Glomerular visceral epithelial cell (primary cell): ENCODE measurements around the gene CDH2.

ENCODE experiments used
- DNase-seq: peaks from one replicate; pipeline ENCODE4 v3.0.0-alpha.2; 2016; ENCODE audit errors: extremely low spot score

Gene CDH2

DNA sequence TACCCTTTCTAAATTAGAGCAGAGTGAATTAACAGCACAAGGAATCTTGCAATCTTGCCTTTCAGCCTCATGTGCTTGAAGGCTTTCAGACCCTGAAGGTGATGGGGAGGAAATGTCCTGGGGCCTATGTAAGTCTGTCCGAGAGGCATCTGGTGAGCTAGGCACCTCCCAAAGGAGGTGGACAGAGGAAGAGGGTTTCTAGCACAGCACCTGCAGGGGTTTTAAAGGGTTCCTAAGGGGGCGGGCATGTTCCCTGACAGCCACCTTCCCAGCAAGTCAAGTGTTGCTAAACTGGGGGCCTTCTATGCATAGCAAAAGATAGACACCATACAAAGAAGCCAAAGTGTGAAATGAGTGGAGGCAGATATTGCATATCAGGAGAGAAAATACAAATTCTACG, 88.5 kb downstream of the CDH2 start:
- no peak for DNase-seq

DNA sequence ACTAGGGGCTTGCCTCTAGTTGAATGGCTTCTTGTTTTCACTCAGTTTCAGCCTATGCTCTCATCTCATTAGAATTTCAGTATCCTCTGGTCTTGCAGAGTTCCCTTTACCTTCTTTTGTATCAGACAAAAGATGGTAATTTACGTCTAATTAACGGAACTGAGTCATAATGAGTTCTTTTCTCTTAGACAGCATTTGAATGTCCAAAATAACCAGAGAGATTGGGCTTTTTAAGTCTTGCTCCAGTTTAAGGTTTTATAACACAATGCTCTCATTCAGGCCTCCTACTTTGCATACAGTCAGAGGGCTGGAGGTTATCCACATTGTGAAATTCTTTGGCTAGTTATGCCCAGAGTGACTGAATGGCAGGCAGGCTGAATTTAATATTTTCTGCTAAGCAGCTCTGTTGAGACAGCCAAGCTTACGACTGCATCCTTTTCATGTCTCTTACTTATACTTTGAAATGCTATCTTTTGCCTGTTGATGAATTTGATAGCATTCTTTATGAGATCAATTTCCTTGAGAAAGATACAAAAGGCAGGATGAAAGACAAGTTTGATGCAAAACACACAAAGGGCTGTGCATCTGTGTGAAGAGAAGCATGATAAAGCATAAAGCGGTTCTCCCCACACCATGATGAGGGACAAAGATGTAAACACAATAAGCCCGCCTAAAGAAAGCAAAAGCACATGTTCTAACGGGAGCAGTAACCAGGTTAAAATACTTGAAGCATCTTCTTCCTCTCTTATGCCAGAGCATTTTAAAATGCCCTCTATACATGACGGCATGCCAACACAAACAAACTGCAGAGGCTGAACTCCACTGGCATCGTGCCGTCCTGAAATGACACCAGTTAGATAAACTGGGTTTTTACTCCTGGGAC, 90.0 kb downstream of the CDH2 start:
- DNase-seq, result peak; percentile 55

DNA sequence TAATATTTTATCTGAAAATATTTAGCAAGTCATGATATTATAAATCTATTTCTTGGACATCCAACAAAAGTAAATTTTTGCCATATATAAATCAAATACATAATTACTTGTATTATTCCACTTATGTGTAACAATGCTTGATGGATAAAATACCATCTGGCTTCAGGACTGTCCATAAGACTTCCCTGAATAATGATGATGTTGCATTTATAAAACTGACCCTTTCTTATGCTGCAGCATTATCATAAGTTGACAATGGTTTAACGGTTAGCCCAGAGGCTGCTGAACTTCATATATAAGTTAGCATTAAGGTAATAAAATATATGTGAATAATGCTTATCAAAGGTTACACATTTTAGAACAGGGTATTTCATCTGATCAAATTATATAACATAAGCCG, 95.4 kb downstream of the CDH2 start:
- no peak for DNase-seq

DNA sequence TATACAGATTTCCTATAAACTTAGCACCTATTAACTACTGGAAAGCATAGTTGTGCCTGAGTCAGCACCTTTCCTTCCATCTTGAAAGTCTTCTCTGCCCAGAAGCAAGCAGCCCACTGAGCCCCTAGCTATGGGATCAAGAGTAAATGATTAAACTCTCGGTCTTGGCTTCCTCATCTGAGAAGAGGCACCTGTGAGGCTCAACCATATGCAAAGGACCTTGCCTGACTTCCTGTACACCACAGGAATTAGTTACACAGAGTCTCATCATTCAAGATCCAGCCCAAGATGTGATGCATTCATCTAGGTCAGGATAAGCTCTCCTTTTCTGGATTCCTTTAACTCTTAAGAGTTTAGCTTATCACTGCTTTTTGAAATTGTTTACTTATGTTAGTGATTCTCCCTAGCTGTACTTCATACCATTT, 96.0 kb downstream of the CDH2 start:
- peak; percentile 93 for DNase-seq

DNA sequence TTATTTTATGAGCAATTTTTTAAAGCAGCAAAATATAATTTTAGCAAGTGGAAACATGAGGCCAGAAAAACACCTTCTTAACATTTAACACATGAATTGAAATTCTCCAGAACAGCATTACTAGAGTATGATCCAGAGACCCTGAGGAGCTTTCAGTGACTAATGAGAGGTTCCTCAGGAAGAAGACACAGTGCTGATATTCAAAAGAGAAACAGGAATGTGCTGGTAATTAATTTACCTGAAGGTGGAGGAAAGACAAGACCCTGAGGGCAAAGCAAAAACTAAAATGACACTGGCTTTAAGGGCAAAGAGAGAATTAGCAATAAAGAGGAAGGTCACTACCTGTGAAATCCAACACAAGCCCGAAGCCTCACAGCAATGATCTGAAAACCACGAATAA, 97.0 kb downstream of the CDH2 start:
- DNase-seq, result no peak

DNA sequence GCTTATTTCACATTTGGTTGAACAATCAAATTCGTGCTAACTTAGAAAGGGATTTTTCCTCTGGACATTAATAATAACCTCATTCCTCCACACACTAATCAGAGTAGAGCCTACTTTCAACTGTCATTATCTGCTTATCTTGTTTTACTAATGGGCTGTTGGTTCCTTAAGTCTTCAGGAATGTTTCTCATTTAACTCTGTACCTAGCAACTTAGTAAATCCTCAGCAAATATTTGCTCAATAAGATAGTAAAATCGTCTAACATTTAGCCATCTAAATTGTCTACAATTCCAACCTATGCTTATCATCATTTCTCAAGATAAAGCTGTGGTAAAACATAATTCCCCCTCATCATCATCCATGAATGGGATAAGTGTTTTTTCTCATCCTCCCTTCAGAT, 98.1 kb downstream of the CDH2 start:
- no peak for DNase-seq

DNA sequence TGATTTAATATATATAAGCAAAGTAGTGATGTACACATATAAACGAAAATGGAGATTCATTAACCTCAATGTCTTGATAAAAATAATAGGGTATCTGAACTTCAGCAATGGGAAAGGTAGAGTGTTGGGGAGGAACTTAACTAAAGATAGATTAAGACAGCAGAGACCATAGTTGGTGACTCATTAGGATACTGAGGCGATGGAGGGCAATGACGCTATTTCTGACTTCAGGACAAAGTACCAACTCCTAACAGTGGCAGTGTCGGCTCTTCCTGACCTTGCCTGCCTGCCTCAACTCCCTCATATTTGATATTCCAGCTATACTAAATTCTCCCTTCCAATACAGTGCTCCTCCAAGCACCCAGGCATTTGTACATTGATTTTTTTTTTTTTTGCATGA, 98.6 kb downstream of the CDH2 start:
- DNase-seq, result no peak

DNA sequence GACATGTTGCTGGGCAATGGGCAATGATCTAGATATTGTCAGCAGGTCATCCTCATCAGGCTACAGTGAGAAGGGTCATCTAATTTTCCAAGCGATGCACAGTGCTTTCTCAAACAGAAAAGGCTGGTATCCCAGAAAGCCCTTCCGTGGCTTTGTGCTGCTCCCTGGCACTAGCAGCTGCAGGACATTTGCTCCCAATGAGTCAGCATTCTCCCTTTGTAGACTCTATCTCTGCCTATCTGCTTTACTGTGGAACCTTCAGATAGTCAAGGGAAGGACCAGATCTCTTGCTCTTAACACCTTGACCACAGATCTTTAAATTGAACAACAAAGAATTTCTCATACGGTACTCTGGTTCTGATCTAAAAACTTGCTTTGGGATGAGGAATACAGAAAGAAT, 101.4 kb downstream of the CDH2 start:
- DNase-seq, result peak; percentile 44

DNA sequence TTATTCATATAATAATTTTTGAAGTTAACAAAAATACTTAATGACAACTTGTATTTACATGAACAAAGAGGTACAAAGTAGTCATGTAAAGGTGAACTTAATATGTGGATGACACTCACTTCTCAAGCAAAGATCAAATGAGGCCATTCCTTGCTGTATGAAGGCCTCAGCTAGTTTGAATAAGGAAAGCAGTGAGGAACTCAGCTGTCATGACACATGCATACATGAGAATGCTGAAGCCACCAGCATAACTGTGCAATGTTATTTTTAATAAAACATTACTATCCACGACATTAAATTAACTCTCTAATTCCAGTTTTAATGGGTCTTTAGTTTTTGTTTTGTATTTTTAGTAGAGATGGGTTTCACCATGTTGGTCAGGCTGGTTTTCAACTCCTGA, 102.9 kb downstream of the CDH2 start:
- no peak for DNase-seq

DNA sequence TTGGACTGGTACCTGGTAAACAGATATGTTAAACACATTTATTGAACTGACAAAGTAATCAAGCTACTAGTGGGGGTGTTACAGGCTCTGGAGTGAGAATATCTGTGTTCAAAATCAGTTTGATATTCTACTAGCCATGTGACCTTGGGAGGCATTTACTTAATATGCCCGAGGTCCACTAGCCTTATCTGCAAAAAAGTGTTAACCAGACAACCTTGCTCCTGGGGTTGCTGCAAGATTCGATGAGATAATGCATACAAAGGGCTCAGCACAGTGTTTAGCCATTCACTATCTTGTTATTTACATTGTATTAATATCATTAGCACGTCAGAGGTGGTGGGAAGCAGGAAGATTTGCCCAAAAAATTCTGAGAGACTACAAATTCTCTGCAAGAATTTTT, 103.3 kb downstream of the CDH2 start:
- no peak for DNase-seq

DNA sequence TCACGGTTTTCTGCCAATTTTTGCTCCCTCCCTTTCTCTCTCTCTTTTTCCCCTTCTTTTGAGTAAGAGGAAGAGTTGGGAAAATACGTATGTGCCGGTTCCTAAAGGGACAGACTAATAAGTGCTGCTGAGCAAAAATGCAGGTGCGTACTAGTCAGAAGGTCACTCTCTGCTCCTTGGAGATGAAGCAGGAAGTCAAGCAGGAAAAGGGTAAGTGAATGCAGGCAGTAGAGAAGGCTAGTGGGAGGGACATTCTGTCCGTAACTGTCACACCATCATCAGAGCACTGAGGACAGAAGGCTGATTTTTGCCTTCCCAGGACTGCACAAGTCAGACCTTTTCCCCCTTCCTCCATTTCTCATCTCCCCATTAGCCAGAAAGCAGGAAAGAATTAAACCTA, 105.7 kb downstream of the CDH2 start:
- DNase-seq, result no peak

DNA sequence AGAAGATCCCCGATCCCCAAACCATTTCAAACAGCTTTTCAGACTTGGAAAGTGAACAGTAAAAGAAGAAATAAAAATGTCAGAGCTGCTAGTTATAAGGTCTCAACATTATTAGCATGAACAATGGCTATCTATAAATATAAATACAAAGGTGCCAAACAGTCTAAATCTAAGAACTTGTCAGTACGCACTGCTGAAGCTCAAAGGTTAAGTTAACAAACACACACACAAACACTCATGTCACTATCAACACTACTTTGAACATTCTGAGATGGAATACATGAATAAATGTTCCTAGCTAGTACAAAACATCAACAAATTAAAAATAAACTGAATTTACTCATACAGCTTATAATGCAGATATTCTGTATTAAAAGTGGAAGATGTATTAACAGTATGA, 108.7 kb downstream of the CDH2 start:
- no peak for DNase-seq

DNA sequence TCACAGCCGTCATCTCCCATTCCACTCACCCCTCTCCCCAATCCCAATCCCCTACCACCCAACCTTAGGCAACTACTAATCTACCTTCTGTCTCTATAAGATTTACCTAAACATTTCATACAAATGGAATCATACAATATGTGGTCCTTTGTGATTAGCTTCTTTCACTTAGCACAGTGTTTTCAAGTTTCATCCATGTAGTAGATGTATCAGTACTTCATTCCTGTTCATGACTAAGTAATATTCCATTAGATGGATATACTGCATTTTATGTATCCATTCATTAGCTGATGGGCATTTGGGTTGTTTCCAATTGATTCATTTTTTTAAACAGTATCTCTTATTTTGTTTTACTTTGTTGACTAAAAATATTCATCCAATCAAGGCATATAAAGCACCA, 109.6 kb downstream of the CDH2 start:
- no peak for DNase-seq

DNA sequence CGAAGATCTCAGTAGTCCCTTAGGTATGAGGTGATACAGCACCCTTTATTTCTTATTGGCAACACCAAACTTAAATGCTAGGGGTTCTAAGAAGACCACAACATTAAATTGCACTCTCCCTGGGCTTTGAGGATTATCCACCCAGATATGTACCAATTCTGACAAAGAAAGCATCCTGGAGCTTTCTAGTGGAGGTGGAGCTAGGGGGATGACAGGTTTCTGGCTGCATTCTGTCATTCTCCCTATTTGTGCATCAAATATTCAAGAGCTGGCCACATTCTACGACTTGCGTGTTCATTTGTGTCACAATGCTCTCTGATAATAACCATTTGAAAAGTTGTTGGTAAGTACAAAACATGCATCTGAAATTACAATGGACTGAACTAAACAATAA, 111.1 kb downstream of the CDH2 start:
- DNase-seq, result no peak

DNA sequence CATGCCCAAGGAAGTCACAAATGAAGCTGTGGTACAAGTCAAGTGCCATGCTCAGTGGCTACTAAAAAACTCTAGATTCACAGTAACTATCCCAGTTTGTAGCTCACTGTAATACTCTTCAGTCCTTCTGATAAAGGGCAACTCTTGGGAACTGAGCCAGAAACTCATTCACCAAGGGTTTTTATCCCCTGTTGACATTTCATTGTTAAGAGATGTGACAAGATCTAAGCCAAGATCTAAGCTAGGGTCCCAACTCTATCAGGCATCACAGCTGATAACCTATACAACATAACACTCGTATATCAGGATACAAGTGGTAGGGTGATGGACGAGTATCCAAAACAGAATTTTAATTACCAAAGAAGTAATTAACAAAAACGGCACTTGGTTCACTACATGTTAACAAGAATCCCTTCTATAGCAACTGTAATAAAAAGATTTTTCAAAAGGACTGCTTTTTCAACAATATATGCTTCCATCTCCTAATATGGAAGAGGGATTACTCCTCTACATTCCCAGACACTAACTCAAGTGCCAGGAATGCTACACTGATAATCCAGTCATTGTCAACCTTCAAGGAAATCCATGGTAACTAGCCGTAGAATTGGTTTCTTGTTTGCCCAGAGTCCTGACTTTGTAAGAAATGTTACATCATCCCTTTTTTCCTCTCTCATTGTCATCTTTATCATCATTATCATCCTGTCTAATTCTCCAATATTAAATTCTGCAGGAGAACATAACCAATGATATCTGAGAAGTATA, 111.7 kb downstream of the CDH2 start:
- peak; percentile 90 for DNase-seq

DNA sequence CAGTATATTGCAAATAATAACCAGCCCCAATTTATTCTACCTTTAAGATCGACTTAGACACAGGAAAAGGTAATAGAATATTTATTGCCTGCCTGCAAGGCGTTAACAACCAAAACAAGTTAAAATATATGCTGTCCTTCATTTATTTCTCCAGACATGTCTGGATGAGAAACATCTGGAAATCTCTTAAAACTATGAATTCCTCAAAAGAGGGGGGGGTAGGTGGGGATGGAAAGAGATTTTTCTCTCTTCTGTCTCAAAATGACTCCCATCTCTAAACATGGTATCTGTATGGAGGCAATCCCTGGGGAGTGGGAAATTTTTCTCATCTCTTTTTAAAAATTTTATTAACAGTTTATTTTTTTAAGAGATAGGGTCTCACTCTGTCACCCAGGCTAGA, 113.0 kb downstream of the CDH2 start:
- DNase-seq, result no peak

DNA sequence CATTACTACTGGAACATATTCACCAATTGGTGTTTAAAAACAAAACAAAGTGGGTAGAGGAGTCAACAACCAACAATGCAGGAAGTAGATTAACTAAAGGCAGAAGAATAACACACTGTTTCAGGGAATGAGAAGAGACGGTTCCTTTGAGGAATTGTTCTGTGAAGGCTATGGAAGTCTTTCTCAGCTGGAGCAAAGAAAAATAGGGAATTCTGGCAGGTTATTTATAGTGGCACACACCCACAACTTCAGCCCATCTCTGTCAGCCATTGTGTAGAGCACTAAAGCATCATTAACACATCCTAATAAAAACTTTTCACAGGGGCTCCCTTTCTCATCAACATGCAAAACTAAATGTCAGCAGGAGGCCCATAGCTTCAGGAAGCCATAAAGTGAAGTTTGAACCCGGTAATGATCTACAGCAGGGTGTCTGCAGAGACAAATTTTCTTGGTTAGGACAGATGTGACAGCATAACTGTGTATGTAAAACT, 113.6 kb downstream of the CDH2 start:
- peak; percentile 28 for DNase-seq

DNA sequence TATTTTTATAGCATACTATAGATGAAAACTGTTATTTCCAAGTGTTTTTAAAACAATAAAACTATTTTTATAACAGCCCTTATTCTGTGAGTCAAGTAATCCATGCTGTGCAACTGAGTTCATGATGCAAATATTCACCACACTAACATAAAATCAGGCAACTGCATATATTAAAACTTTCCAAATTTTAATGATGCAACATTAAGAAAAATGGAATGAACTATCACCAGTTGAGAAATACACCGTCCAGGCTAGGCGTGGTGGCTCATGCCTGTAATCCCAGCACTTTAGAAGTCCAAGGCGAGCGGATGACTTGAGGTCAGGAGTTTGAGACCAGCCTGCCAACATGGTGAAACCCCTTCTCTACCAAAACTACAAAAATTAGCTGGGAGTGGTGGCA, 114.5 kb downstream of the CDH2 start:
- no peak for DNase-seq

DNA sequence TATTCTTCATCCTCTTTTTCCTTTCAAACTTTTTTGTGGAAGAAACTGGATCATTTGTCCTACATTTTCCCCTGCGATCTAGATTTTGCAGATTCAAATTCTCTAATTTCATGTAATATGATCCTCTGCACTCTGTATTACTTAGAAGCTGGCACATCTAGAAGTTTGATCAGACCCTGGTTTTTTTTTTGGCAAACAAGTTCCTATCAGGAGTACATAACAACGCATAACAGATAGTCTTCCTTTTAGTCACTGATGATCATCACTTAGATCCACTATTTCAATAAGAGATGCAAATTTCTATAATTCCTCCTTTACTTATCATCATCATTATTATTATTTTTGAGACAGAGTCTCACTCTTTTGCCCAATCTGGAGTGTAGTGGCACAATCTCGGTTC, 117.1 kb downstream of the CDH2 start:
- no peak for DNase-seq

DNA sequence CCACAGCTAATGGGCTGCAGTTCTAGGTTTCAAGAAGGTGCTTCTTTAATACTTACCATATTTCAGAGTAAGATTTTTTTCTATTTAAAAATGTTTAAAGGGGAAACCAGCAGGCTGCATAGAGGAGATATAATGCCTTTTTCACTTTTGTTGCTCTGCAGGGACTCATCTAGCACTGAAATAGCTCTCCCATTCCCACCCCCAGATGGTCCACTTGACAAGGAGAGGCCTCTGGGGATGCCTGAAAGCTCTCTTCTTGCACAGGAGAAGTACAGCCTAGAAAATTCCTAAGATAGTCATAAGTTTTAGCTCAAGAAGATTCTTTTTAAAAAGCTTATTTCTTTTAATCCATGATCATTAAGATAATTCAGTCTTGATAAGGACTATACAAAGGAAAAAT, 126.4 kb downstream of the CDH2 start:
- DNase-seq, result no peak

DNA sequence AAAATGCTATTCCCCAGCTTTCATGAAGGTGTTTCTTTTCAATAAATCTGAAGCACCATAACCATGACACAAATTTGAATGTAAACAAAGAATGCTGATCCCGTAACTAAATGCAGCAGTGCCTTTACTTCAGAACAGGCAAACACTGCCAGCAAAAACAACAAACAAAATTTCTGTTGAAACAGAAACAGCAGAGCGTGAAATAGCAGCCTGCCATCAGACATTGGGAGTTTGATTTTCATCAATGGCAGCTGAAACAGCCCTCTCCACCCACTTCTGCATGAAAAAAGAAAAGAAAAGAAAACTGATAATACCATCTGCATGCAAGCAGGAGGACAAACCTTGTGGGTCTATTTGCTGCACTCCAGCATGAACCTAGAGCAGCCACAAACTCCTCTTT, 128.3 kb downstream of the CDH2 start:
- no peak for DNase-seq

DNA sequence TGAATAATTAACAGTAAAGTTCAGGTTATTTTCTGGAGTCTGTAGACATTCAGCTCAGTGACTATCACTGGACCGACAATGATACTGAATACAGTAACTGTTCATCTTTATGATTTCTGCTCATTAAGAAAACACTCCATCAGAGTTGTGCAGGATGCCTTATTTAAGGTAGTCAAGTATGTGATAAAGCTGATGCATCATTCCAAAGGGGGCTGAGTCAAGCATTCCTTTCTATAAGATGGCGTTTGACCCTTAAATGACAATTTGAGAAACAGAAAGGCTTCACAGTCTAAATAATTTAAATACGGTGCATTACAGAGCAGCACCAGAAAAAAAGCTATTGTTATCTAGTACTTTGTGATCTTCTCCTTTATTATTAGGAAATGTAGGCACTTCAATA, 131.1 kb downstream of the CDH2 start:
- DNase-seq, result peak; percentile 47

DNA sequence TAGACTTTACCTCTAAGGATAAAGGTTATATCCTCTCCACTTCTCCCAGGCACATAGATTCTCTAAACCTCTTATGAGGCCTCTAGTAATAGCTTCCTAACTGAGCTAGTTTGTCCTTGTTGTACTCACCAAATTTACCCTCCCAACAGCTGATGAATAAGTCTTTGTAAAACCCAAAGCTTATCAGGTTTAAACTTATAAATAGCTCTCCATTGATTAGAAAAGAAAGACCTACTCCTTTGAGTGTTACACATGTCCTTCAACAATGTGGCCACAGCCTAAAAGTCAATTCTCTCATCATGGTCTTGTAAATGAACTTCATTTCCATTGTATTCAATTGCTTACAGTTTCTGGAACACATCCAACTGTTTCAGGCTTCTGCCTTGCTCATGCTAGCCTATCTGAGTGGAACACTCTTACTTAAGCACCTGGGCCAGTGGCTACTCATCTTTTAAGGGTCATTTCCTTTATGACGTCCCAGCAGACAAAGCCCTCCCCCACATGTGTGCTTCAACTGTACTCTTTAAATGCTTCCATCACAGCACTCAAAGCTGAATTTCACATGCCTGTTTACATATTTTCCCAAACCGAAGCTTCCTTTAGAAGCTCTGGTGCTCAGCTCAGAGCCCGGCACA, 131.6 kb downstream of the CDH2 start:
- DNase-seq, result peak; percentile 83
